ENCODE data around the gene MAP2K5. TPM values are rescaled to one million over a fixed set of nuclear protein-coding genes. Genes with fewer than 3 reads are reported as not detected.

Gene MAP2K5
- total RNA-seq, 4 donors from 2014 or later: 7.7 to 15.1 (median 12.0) TPM

GRCh38 chr15:67563092-67563491 is 20.6 kb downstream of the MAP2K5 start:
- 91 to 95% methylated on average over 5 of the region's 5 CpGs for WGBS, 2 donors (ENCODE audit: low coverage in 1 of 2)

GRCh38 chr15:67564021-67564967 is 21.8 kb downstream of the MAP2K5 start:
- Histone ChIP-seq H3K27me3 (no peaks in the 10 kb centered on the region), H3K9me3 (no peaks in the 10 kb centered on the region), H3K36me3 (peaks cover 0 to 26% of the 10 kb centered on the region in 2 donors), H3K27ac (no peak overlapping the region), H3K4me1 (no peaks in the 10 kb centered on the region), H3K4me3 (no peak overlapping the region)
- no peak for ATAC-seq
- TF ChIP-seq POLR2A (IDR thresholded peaks at IDR 0.05) (no peak), EP300 (IDR thresholded peaks at IDR 0.05) (no peak), POLR2AphosphoS5 (IDR thresholded peaks at IDR 0.05) (no peak)
- TF ChIP-seq, protein P1, sequence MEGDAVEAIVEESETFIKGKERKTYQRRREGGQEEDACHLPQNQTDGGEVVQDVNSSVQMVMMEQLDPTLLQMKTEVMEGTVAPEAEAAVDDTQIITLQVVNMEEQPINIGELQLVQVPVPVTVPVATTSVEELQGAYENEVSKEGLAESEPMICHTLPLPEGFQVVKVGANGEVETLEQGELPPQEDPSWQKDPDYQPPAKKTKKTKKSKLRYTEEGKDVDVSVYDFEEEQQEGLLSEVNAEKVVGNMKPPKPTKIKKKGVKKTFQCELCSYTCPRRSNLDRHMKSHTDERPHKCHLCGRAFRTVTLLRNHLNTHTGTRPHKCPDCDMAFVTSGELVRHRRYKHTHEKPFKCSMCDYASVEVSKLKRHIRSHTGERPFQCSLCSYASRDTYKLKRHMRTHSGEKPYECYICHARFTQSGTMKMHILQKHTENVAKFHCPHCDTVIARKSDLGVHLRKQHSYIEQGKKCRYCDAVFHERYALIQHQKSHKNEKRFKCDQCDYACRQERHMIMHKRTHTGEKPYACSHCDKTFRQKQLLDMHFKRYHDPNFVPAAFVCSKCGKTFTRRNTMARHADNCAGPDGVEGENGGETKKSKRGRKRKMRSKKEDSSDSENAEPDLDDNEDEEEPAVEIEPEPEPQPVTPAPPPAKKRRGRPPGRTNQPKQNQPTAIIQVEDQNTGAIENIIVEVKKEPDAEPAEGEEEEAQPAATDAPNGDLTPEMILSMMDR (IDR thresholded peaks at IDR 0.05): no peak
- WGBS, 2 donors (ENCODE audit: low coverage in 1 of 2): 67 to 74% methylated on average over 2 of the region's 2 CpGs

More at GRCh38 chr15:67563092-67563491, 20.6 kb downstream of the MAP2K5 start:
- H3K4me3 ChIP-seq: no peak overlapping the region
- no peak overlapping the region for H3K27ac ChIP-seq
- TF ChIP-seq POLR2A (IDR thresholded peaks at IDR 0.05) (no peak), EP300 (IDR thresholded peaks at IDR 0.05) (no peak), POLR2AphosphoS5 (IDR thresholded peaks at IDR 0.05) (no peak)
- TF ChIP-seq, protein P1 (IDR thresholded peaks at IDR 0.05): no peak
- H3K36me3 ChIP-seq: peaks cover 0 to 38% of the 10 kb centered on the region in 2 donors
- no peaks in the 10 kb centered on the region for H3K4me1 ChIP-seq
- no peaks in the 10 kb centered on the region for H3K27me3 ChIP-seq
- H3K9me3 ChIP-seq: no peaks in the 10 kb centered on the region
- no peak for ATAC-seq

GRCh38 chr15:67564968-67565345 is 22.5 kb downstream of the MAP2K5 start:
- no peaks in the 10 kb centered on the region for H3K9me3 ChIP-seq
- H3K27me3 ChIP-seq: no peaks in the 10 kb centered on the region
- no peak for ATAC-seq
- no peaks in the 10 kb centered on the region for H3K4me1 ChIP-seq
- H3K4me3 ChIP-seq: no peak overlapping the region
- H3K27ac ChIP-seq: no peak overlapping the region
- 86 to 96% methylated on average over 2 to 3 of the region's 3 CpGs for WGBS, 2 donors (ENCODE audit: low coverage in 1 of 2)
- no peak for TF ChIP-seq EP300 (IDR thresholded peaks at IDR 0.05)
- TF ChIP-seq, protein P1 (IDR thresholded peaks at IDR 0.05): no peak
- TF ChIP-seq POLR2A (IDR thresholded peaks at IDR 0.05): no peak
- TF ChIP-seq POLR2AphosphoS5 (IDR thresholded peaks at IDR 0.05): no peak
- H3K36me3 ChIP-seq: peaks cover 0 to 24% of the 10 kb centered on the region in 2 donors

DNA sequence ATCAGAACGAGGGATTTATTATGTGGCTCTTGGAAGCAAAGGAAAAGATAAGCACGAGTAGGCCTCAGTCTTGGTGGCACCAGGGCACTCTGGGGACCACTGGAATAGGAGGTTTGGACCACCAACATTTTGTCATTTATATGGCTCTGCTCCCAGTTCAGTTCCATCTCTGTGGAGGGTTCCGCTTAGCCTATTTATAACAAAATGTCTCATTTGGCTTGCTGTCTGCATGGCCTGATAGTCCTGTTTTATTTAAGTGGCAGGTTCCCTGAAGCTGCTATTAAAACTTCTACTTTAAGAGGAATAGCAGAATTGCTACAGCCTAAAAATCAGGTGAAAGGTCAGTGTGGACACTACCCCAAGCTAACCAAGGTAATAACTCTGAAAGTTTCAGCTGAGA is 27.2 kb downstream of the MAP2K5 start:
- Histone ChIP-seq H3K27me3 (no peaks in the 10 kb centered on the region), H3K36me3 (peaks cover 0 to 10% of the 10 kb centered on the region in 2 donors), H3K4me1 (no peaks in the 10 kb centered on the region), H3K27ac (no peak overlapping the region), H3K9me3 (no peaks in the 10 kb centered on the region), H3K4me3 (no peak overlapping the region)
- ATAC-seq: no peak
- TF ChIP-seq POLR2AphosphoS5 (IDR thresholded peaks at IDR 0.05) (no peak), POLR2A (IDR thresholded peaks at IDR 0.05) (no peak), EP300 (IDR thresholded peaks at IDR 0.05) (no peak)
- TF ChIP-seq, protein P1 (IDR thresholded peaks at IDR 0.05): no peak
- 80 to 85% methylated on average over 2 to 3 of the region's 3 CpGs for WGBS, 2 donors (ENCODE audit: low coverage in 1 of 2)
